Dedifferentiated amniotic fluid mesenchymal stem cell (primary cell): ENCODE data around the gene UPK1B.
"Not testable (repeated sequence)": the region's sequence is repeated elsewhere in the genome, so short reads cannot be mapped to it uniquely, and the experiment has no call there.

Source experiments
- DNase-seq: peaks from one replicate; pipeline ENCODE4 v3.0.0-alpha.2; 2016; ENCODE audit errors: extremely low spot score

UPK1B gene

GRCh38 chr3:119173325-119173724 lies at the start of gene UPK1B:
UPK1B (plus strand) TSS chr3:119173598; CDS start chr3:119186742, 13,144 bp downstream.
- DNase-seq, result no peak

- DNase-seq, result no peak
Observed at GRCh38 chr3:119125342-119125741, 48.1 kb upstream of the UPK1B start.

GRCh38 chr3:119125742-119126504 lies 47.5 kb upstream of the UPK1B start:
- no peak for DNase-seq

- DNase-seq, result not testable (repeated sequence)
Observed at GRCh38 chr3:119130291-119130690, 43.1 kb upstream of the UPK1B start.

- not testable (repeated sequence) for DNase-seq
Observed at GRCh38 chr3:119132291-119132690, 41.1 kb upstream of the UPK1B start.

- not testable (repeated sequence) for DNase-seq
Observed at GRCh38 chr3:119139360-119139759, 34.0 kb upstream of the UPK1B start.

- DNase-seq, result no peak
Observed at GRCh38 chr3:119140466-119140865, 32.9 kb upstream of the UPK1B start.

- DNase-seq, result no peak
Observed at GRCh38 chr3:119145128-119145499, 28.3 kb upstream of the UPK1B start.

GRCh38 chr3:119145500-119146167 lies 27.8 kb upstream of the UPK1B start, which contains the start of gene TEX55:
TEX55 (plus strand) TSS chr3:119146165; CDS start chr3:119146190, 25 bp downstream.
- peak; percentile 61 for DNase-seq

- DNase-seq, result no peak
Observed at GRCh38 chr3:119146578-119147375, 26.6 kb upstream of the UPK1B start.

GRCh38 chr3:119147494-119147893 lies 25.9 kb upstream of the UPK1B start:
- DNase-seq, result no peak

GRCh38 chr3:119148493-119149180 lies 24.8 kb upstream of the UPK1B start:
- DNase-seq, result no peak

- DNase-seq, result peak; percentile 31
Observed at GRCh38 chr3:119149484-119149883, 23.9 kb upstream of the UPK1B start.

- DNase-seq, result no peak
Observed at GRCh38 chr3:119156868-119157267, 16.5 kb upstream of the UPK1B start.

GRCh38 chr3:119157971-119158370 lies 15.4 kb upstream of the UPK1B start:
- no peak for DNase-seq

- DNase-seq, result no peak
Observed at GRCh38 chr3:119160361-119160760, 13.0 kb upstream of the UPK1B start.

GRCh38 chr3:119160815-119161214 lies 12.6 kb upstream of the UPK1B start:
- DNase-seq, result no peak

GRCh38 chr3:119161240-119161639 lies 12.2 kb upstream of the UPK1B start:
- DNase-seq, result no peak

- not testable (repeated sequence) for DNase-seq
Observed at GRCh38 chr3:119164745-119165144, 8.7 kb upstream of the UPK1B start.

GRCh38 chr3:119170821-119171220 lies 2.6 kb upstream of the UPK1B start:
- no peak for DNase-seq

GRCh38 chr3:119175872-119176756 lies 2.7 kb downstream of the UPK1B start:
- DNase-seq, result peak; percentile 47
